ENCODE results near the gene GBE1.

GBE1 gene

DNA sequence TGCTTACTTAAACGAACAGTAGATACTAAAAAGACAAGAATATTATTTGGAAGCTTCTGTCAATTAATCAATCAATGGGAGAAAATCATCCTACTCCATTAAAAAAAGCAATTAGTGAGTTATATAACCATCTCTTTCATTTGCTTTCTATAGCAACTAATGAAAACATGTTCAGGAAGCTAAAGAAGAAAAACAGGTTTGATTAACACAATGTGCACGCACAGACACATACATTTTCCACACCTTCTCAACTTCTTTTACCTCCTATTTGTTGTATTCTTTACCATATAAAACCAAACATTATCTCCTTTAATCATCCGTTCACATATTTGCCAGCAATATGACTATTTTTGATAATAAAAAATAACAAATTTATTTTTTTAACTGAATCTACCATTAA is 111.3 kb downstream of the GBE1 start:
- no peaks in the 10 kb centered on the region for H3K36me3 ChIP-seq (ENCODE audit: control insufficient read depth, insufficient read depth, low read length)
- no peaks in the 10 kb centered on the region for H3K27me3 ChIP-seq (replicated peaks; ENCODE audit: control insufficient read depth, insufficient read depth, low read length)
- DNase-seq (ENCODE audit: extremely low read depth, insufficient read length), result no peak
- no peak overlapping the region for H3K4me3 ChIP-seq (replicated peaks; ENCODE audit: low read depth, low read length)
- TF ChIP-seq, protein P1, sequence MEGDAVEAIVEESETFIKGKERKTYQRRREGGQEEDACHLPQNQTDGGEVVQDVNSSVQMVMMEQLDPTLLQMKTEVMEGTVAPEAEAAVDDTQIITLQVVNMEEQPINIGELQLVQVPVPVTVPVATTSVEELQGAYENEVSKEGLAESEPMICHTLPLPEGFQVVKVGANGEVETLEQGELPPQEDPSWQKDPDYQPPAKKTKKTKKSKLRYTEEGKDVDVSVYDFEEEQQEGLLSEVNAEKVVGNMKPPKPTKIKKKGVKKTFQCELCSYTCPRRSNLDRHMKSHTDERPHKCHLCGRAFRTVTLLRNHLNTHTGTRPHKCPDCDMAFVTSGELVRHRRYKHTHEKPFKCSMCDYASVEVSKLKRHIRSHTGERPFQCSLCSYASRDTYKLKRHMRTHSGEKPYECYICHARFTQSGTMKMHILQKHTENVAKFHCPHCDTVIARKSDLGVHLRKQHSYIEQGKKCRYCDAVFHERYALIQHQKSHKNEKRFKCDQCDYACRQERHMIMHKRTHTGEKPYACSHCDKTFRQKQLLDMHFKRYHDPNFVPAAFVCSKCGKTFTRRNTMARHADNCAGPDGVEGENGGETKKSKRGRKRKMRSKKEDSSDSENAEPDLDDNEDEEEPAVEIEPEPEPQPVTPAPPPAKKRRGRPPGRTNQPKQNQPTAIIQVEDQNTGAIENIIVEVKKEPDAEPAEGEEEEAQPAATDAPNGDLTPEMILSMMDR (IDR thresholded peaks at IDR 0.05; ENCODE audit: insufficient read depth, low read length, poor library complexity, severe bottlenecking), result no peak

DNA sequence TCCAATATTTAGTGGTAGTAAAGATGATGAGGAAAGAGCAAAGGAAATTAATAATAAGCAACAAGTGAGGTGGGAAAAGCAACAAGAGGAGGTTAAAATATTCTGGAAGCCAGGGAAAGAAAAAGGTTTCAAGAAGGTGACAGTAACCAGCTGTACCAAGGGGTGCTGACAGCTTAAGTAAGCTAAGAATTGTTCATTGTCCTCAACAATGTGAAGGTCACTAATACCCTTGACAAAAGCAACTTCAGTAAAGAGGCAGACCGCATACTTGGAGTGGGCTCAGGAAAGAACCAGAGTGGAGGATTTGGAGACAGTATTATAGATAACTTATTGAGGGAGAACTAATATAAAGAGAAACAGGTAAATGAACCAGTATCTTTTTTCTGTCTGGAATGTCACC is 116.2 kb downstream of the GBE1 start:
- DNase-seq (ENCODE audit: extremely low read depth, insufficient read length), result no peak
- Histone ChIP-seq H3K36me3 (ENCODE audit: control insufficient read depth, insufficient read depth, low read length) (no peaks in the 10 kb centered on the region; the same call in 1 of the 2 replicates), H3K27me3 (replicated peaks; ENCODE audit: control insufficient read depth, insufficient read depth, low read length) (no peaks in the 10 kb centered on the region), H3K4me3 (replicated peaks; ENCODE audit: low read depth, low read length) (no peak overlapping the region)
- TF ChIP-seq, protein P1 (IDR thresholded peaks at IDR 0.05; ENCODE audit: insufficient read depth, low read length, poor library complexity, severe bottlenecking), result no peak

DNA sequence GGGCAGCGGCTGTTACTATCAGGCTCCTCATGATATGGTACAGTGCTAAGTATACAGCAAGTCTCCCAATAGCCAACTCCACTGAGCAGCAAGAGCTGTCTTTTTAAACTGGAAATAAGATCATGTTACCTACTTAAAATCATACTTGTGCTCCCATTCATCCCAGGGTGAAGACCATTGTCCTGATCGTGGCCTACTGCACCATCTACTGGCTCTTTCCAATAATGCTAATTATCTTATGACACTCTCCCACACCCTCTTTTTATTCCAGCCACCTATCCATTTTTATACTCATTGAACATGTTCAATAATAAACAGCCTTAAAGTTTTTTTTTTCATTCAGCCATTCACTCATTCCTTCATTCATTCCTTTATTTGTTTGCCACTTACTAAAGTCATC is 117.7 kb downstream of the GBE1 start:
- no peak overlapping the region for H3K4me3 ChIP-seq (replicated peaks; ENCODE audit: low read depth, low read length)
- no peaks in the 10 kb centered on the region for H3K27me3 ChIP-seq (replicated peaks; ENCODE audit: control insufficient read depth, insufficient read depth, low read length)
- no peak for DNase-seq (ENCODE audit: extremely low read depth, insufficient read length)
- no peaks in the 10 kb centered on the region; the same call in 1 of the 2 replicates for H3K36me3 ChIP-seq (ENCODE audit: control insufficient read depth, insufficient read depth, low read length)
- TF ChIP-seq, protein P1 (IDR thresholded peaks at IDR 0.05; ENCODE audit: insufficient read depth, low read length, poor library complexity, severe bottlenecking), result peak; percentile 20

DNA sequence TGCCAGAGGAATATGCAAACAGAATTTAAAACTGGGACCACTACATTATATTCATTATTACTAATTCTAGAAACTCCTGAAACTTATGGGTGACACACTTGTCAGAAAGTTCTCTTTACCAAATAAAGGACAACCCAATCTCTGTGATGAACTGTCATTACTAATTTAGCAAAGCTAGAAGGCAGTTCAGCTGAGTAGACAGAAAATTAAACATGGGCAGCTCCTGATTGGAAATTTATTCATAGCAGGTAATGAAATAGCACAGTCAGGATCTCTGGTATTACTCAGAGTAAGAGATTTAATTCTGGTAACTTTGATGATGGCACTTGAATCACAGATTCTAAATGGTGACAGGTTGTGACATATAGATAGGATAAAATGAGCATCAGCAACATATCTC is 123.0 kb downstream of the GBE1 start:
- DNase-seq (ENCODE audit: extremely low read depth, insufficient read length), result no peak
- Histone ChIP-seq H3K36me3 (ENCODE audit: control insufficient read depth, insufficient read depth, low read length) (no peaks in the 10 kb centered on the region; the same call in 1 of the 2 replicates), H3K27me3 (replicated peaks; ENCODE audit: control insufficient read depth, insufficient read depth, low read length) (no peaks in the 10 kb centered on the region), H3K4me3 (replicated peaks; ENCODE audit: low read depth, low read length) (no peak overlapping the region)
- TF ChIP-seq, protein P1 (IDR thresholded peaks at IDR 0.05; ENCODE audit: insufficient read depth, low read length, poor library complexity, severe bottlenecking), result no peak

DNA sequence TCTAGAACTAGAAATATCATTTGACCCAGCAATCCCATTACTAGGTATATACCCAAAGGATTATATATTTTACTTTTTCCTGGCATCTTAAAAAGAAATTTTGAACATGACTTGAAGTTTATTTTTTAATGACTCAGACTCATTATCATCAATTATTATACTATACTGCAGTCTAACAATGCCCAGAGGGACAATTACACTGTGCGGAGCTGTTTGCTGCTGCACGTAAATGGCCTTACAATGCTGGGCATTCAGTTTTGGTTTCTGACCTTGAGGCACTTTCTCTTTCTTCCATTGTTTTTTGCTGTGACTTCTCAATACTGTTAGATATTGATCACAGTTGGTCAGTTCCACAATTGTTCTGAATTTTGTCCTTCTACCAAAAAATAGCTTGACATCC is 128.8 kb downstream of the GBE1 start:
- Histone ChIP-seq H3K4me3 (replicated peaks; ENCODE audit: low read depth, low read length) (no peak overlapping the region), H3K36me3 (ENCODE audit: control insufficient read depth, insufficient read depth, low read length) (no peaks in the 10 kb centered on the region), H3K27me3 (replicated peaks; ENCODE audit: control insufficient read depth, insufficient read depth, low read length) (no peaks in the 10 kb centered on the region)
- TF ChIP-seq, protein P1 (IDR thresholded peaks at IDR 0.05; ENCODE audit: insufficient read depth, low read length, poor library complexity, severe bottlenecking), result no peak
- no peak for DNase-seq (ENCODE audit: extremely low read depth, insufficient read length)

DNA sequence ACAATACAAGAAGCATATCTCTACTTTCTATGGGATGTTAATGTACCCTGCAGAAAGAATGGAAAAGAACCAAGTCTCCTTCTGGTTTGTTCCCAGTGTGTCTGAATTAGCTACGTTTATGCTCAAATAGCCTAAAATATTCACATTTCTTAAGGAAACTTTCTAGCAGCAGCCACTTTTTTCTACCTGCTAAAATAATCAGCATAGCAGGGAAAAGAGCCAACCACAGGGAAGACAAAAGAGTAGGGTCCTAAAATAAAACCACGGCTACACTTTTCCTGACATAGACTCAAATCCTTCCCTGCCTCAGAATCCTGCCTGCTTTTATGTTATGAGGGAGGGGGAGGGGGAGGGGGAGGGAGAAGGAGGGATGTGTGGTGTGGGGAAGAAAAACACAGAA is 136.7 kb downstream of the GBE1 start:
- DNase-seq (ENCODE audit: extremely low read depth, insufficient read length), result no peak
- TF ChIP-seq, protein P1 (IDR thresholded peaks at IDR 0.05; ENCODE audit: insufficient read depth, low read length, poor library complexity, severe bottlenecking), result no peak
- Histone ChIP-seq H3K4me3 (replicated peaks; ENCODE audit: low read depth, low read length) (no peak overlapping the region), H3K36me3 (ENCODE audit: control insufficient read depth, insufficient read depth, low read length) (no peaks in the 10 kb centered on the region), H3K27me3 (replicated peaks; ENCODE audit: control insufficient read depth, insufficient read depth, low read length) (no peaks in the 10 kb centered on the region)

Data from GM06990 (cell line).